Activated naive CD8-positive, alpha-beta T cell treated with anti-CD3 and anti-CD28 coated beads, Interleukin-2, amount 50 U/mL, for 24 hours (primary cell): ENCODE results near the gene CHM.
A peak's percentile ranks its signal among the peaks of the same experiment; 100 is the strongest.
"Not testable (repeated sequence)": the region's sequence is repeated elsewhere in the genome, so short reads cannot be mapped to it uniquely, and the experiment has no call there.

ENCODE experiments used
- ATAC-seq: fragments of 150-1000 bp; cut with Tn5 transposase; one replicate; pipeline ENCODE4 v1.10.0; 2021
- DNase-seq: peaks from one replicate; pipeline ENCODE4 v3.0.0; 2021
- H3K27ac Mint-ChIP-seq: one replicate; pipeline ENCODE4 v1.8.0; 2021; ENCODE audit warnings: mild to moderate bottlenecking, mixed read lengths
- H3K27me3 Mint-ChIP-seq: one replicate; pipeline ENCODE4 v1.8.0; 2021; ENCODE audit warnings: mixed read lengths
- H3K36me3 Mint-ChIP-seq: one replicate; pipeline ENCODE4 v1.8.0; 2021; ENCODE audit warnings: low read depth, mixed read lengths
- H3K4me1 Mint-ChIP-seq: one replicate; pipeline ENCODE4 v1.8.0; 2021; ENCODE audit warnings: mixed read lengths
- H3K4me3 Mint-ChIP-seq: one replicate; pipeline ENCODE4 v1.8.0; 2021; ENCODE audit warnings: mild to moderate bottlenecking, moderate library complexity, mixed read lengths
- H3K9me3 Mint-ChIP-seq: one replicate; pipeline ENCODE4 v1.8.0; 2021; ENCODE audit warnings: mixed read lengths

Gene CHM

GRCh38 chrX:86047174-86047935 lies at the start of gene CHM:
Gene CHM (minus strand): TSS chrX:86047558. CDS start chrX:86047532, 26 bp downstream.
- no peaks in the 10 kb centered on the region for H3K36me3 Mint-ChIP-seq
- peaks cover 13% of the 10 kb centered on the region for H3K4me1 Mint-ChIP-seq
- no peaks in the 10 kb centered on the region for H3K9me3 Mint-ChIP-seq
- H3K27me3 Mint-ChIP-seq: peaks cover 5% of the 10 kb centered on the region
- peak; percentile 96 for ATAC-seq
- no peak within 1 kb of the TSS for H3K4me3 Mint-ChIP-seq
- no peak within 1 kb of the TSS for H3K27ac Mint-ChIP-seq
- peak; percentile 34 for DNase-seq

GRCh38 chrX:86078650-86079049 lies 31.3 kb upstream of the CHM start:
- Mint-ChIP-seq H3K4me1 (no peaks in the 10 kb centered on the region), H3K27ac (no peak overlapping the region), H3K27me3 (peaks cover 2% of the 10 kb centered on the region), H3K9me3 (no peaks in the 10 kb centered on the region), H3K36me3 (no peaks in the 10 kb centered on the region), H3K4me3 (no peak overlapping the region)
- ATAC-seq (no peak), DNase-seq (no peak)

- ATAC-seq (no peak), DNase-seq (no peak)
- Mint-ChIP-seq H3K27ac (no peak overlapping the region), H3K4me3 (no peak overlapping the region), H3K36me3 (no peaks in the 10 kb centered on the region), H3K9me3 (no peaks in the 10 kb centered on the region), H3K4me1 (no peaks in the 10 kb centered on the region), H3K27me3 (peaks cover 2% of the 10 kb centered on the region)
Observed at GRCh38 chrX:86066998-86067397, 19.6 kb upstream of the CHM start.

- no peaks in the 10 kb centered on the region for H3K4me1 Mint-ChIP-seq
- H3K4me3 Mint-ChIP-seq: no peak overlapping the region
- H3K36me3 Mint-ChIP-seq: no peaks in the 10 kb centered on the region
- peaks cover 8% of the 10 kb centered on the region for H3K27me3 Mint-ChIP-seq
- ATAC-seq: no peak
- H3K9me3 Mint-ChIP-seq: no peaks in the 10 kb centered on the region
- H3K27ac Mint-ChIP-seq: no peak overlapping the region
- DNase-seq: no peak
Observed at GRCh38 chrX:86061407-86061806, 14.0 kb upstream of the CHM start.

- ATAC-seq: no peak
- H3K27me3 Mint-ChIP-seq: peaks cover 8% of the 10 kb centered on the region
- H3K36me3 Mint-ChIP-seq: no peaks in the 10 kb centered on the region
Observed at GRCh38 chrX:86051741-86052140, 4.4 kb upstream of the CHM start.

GRCh38 chrX:86047936-86048280 lies 550 bp upstream of the CHM start:
- H3K4me3 Mint-ChIP-seq: no peak overlapping the region
- no peaks in the 10 kb centered on the region for H3K36me3 Mint-ChIP-seq
- H3K27me3 Mint-ChIP-seq: peaks cover 5% of the 10 kb centered on the region
- no peak for ATAC-seq
- no peaks in the 10 kb centered on the region for H3K9me3 Mint-ChIP-seq
- no peak for DNase-seq
- H3K27ac Mint-ChIP-seq: no peak overlapping the region
- peaks cover 13% of the 10 kb centered on the region for H3K4me1 Mint-ChIP-seq

More at GRCh38 chrX:86051741-86052140, 4.4 kb upstream of the CHM start:
- H3K4me3 Mint-ChIP-seq: no peak overlapping the region
- H3K9me3 Mint-ChIP-seq: no peaks in the 10 kb centered on the region
- H3K4me1 Mint-ChIP-seq: peaks cover 6% of the 10 kb centered on the region
- H3K27ac Mint-ChIP-seq: no peak overlapping the region
- DNase-seq: no peak

- Mint-ChIP-seq H3K4me1 (peaks cover 20% of the 10 kb centered on the region), H3K9me3 (no peaks in the 10 kb centered on the region), H3K36me3 (peaks cover 4% of the 10 kb centered on the region), H3K4me3 (no peak overlapping the region), H3K27ac (no peak overlapping the region), H3K27me3 (no peaks in the 10 kb centered on the region)
- ATAC-seq: no peak
- no peak for DNase-seq
Observed at GRCh38 chrX:86044216-86044615, 3.1 kb downstream of the CHM start.

GRCh38 chrX:86039625-86040568 lies 7.5 kb downstream of the CHM start:
- Mint-ChIP-seq H3K27ac (no peak overlapping the region), H3K4me3 (no peak overlapping the region), H3K9me3 (no peaks in the 10 kb centered on the region), H3K27me3 (no peaks in the 10 kb centered on the region), H3K36me3 (peaks cover 9% of the 10 kb centered on the region), H3K4me1 (peaks cover 23% of the 10 kb centered on the region)
- ATAC-seq: no peak
- DNase-seq: no peak

- no peaks in the 10 kb centered on the region for H3K27me3 Mint-ChIP-seq
- DNase-seq: no peak
- ATAC-seq: no peak
- peaks cover 16% of the 10 kb centered on the region for H3K4me1 Mint-ChIP-seq
- no peaks in the 10 kb centered on the region for H3K9me3 Mint-ChIP-seq
- no peak overlapping the region for H3K27ac Mint-ChIP-seq
- no peak overlapping the region for H3K4me3 Mint-ChIP-seq
- H3K36me3 Mint-ChIP-seq: peaks cover 10% of the 10 kb centered on the region
Observed at GRCh38 chrX:86033385-86033784, 14.0 kb downstream of the CHM start.

- Mint-ChIP-seq H3K27ac (no peak overlapping the region), H3K4me1 (no peaks in the 10 kb centered on the region), H3K4me3 (no peak overlapping the region), H3K27me3 (no peaks in the 10 kb centered on the region), H3K9me3 (no peaks in the 10 kb centered on the region), H3K36me3 (peaks cover 1% of the 10 kb centered on the region)
- no peak for ATAC-seq
- no peak for DNase-seq
Observed at GRCh38 chrX:86028681-86029080, 18.7 kb downstream of the CHM start.

GRCh38 chrX:86023811-86024210 lies 23.5 kb downstream of the CHM start:
- H3K36me3 Mint-ChIP-seq: peaks cover 3% of the 10 kb centered on the region
- H3K9me3 Mint-ChIP-seq: no peaks in the 10 kb centered on the region
- no peaks in the 10 kb centered on the region for H3K27me3 Mint-ChIP-seq
- ATAC-seq (peak; percentile 57), DNase-seq (no peak)
- H3K27ac Mint-ChIP-seq: no peak overlapping the region
- peaks cover 4% of the 10 kb centered on the region for H3K4me1 Mint-ChIP-seq
- no peak overlapping the region for H3K4me3 Mint-ChIP-seq

GRCh38 chrX:86021652-86022289 lies 25.6 kb downstream of the CHM start:
- Mint-ChIP-seq H3K27ac (no peak overlapping the region), H3K9me3 (no peaks in the 10 kb centered on the region), H3K4me3 (no peak overlapping the region), H3K4me1 (peaks cover 7% of the 10 kb centered on the region), H3K36me3 (peaks cover 12% of the 10 kb centered on the region), H3K27me3 (no peaks in the 10 kb centered on the region)
- no peak for ATAC-seq
- no peak for DNase-seq

GRCh38 chrX:86016139-86016538 lies 31.2 kb downstream of the CHM start:
- no peak for ATAC-seq
- Mint-ChIP-seq H3K36me3 (peaks cover 24% of the 10 kb centered on the region), H3K27ac (no peak overlapping the region), H3K4me3 (no peak overlapping the region), H3K4me1 (peaks cover 22% of the 10 kb centered on the region), H3K27me3 (no peaks in the 10 kb centered on the region), H3K9me3 (peaks cover 4% of the 10 kb centered on the region)
- DNase-seq: no peak

- H3K9me3 Mint-ChIP-seq, H3K27ac Mint-ChIP-seq, H3K27me3 Mint-ChIP-seq, DNase-seq, H3K4me3 Mint-ChIP-seq, ATAC-seq: not testable (repeated sequence)
- H3K36me3 Mint-ChIP-seq: peaks cover 24% of the 10 kb centered on the region
- peaks cover 21% of the 10 kb centered on the region for H3K4me1 Mint-ChIP-seq
Observed at GRCh38 chrX:86014959-86015358, 32.4 kb downstream of the CHM start.
